ENCODE measurements around the gene DSC1. TPM values are rescaled to one million over a fixed set of nuclear protein-coding genes. Genes with fewer than 3 reads are reported as not detected.
"Not testable (repeated sequence)": the region's sequence is repeated elsewhere in the genome, so short reads cannot be mapped to it uniquely, and the experiment has no call there.

Gene DSC1
- total RNA-seq, 4 donors from 2014 or later = not detected

- H3K27me3 ChIP-seq = no peaks in the 10 kb centered on the region
- intact Hi-C loops (cut with DNase I; ENCODE audit: low total_unique reads) (no loop called here), in situ Hi-C loops (cut with MboI; ENCODE audit: low pct_ligation_motif_present in 1 of 4, low pct_unique_long_range_greater_than_20kb in 1 of 4, low sequenced_read_pairs in 3 of 4) (no loop called here)
- no peaks in the 10 kb centered on the region for H3K36me3 ChIP-seq
- WGBS, 2 donors (ENCODE audit: low coverage in 1 of 2) = 50 to 69% methylated on average over 1 of the region's 1 CpG
- TF ChIP-seq POLR2A (IDR thresholded peaks at IDR 0.05) = no peak
- no peak for TF ChIP-seq EP300 (IDR thresholded peaks at IDR 0.05; ENCODE audit: low read depth)
- no peak for TF ChIP-seq CTCF (IDR thresholded peaks at IDR 0.05)
- no peak for TF ChIP-seq POLR2AphosphoS5 (IDR thresholded peaks at IDR 0.05)
- H3K27ac ChIP-seq = no peak overlapping the region
- no peak overlapping the region for H3K4me3 ChIP-seq
- H3K4me1 ChIP-seq = no peaks in the 10 kb centered on the region
- DNase-seq = no peak
- H3K9me3 ChIP-seq = no peaks in the 10 kb centered on the region
Measured at GRCh38 chr18:31138709-31139108, 23.9 kb downstream of the DSC1 start.

GRCh38 chr18:31134988-31135529 is 27.6 kb downstream of the DSC1 start:
- Histone ChIP-seq H3K4me1 (no peaks in the 10 kb centered on the region), H3K27ac (no peak overlapping the region), H3K9me3 (no peaks in the 10 kb centered on the region), H3K36me3 (no peaks in the 10 kb centered on the region), H3K27me3 (no peaks in the 10 kb centered on the region), H3K4me3 (no peak overlapping the region)
- intact Hi-C loops (cut with DNase I; ENCODE audit: low total_unique reads) (no loop called here), in situ Hi-C loops (cut with MboI; ENCODE audit: low pct_ligation_motif_present in 1 of 4, low pct_unique_long_range_greater_than_20kb in 1 of 4, low sequenced_read_pairs in 3 of 4) (no loop called here)
- TF ChIP-seq EP300 (IDR thresholded peaks at IDR 0.05; ENCODE audit: low read depth) (no peak), POLR2AphosphoS5 (IDR thresholded peaks at IDR 0.05) (no peak), POLR2A (IDR thresholded peaks at IDR 0.05) (no peak), CTCF (IDR thresholded peaks at IDR 0.05) (no peak)
- 82 to 84% methylated on average over 4 of the region's 4 CpGs for WGBS, 2 donors (ENCODE audit: low coverage in 1 of 2)
- DNase-seq = no peak

GRCh38 chr18:31129398-31130115 is 33.1 kb downstream of the DSC1 start:
- Histone ChIP-seq H3K4me3 (no peak overlapping the region), H3K36me3 (no peaks in the 10 kb centered on the region), H3K27me3 (no peaks in the 10 kb centered on the region), H3K9me3 (no peaks in the 10 kb centered on the region), H3K27ac (no peak overlapping the region), H3K4me1 (no peaks in the 10 kb centered on the region)
- TF ChIP-seq POLR2AphosphoS5 (IDR thresholded peaks at IDR 0.05) = no peak
- TF ChIP-seq EP300 (IDR thresholded peaks at IDR 0.05; ENCODE audit: low read depth) = no peak
- no peak for TF ChIP-seq POLR2A (IDR thresholded peaks at IDR 0.05)
- in situ Hi-C loops (cut with MboI; ENCODE audit: low pct_ligation_motif_present in 1 of 4, low pct_unique_long_range_greater_than_20kb in 1 of 4, low sequenced_read_pairs in 3 of 4) (no loop called here), intact Hi-C loops (cut with DNase I; ENCODE audit: low total_unique reads) (no loop called here)
- DNase-seq = no peak
- WGBS, 2 donors (ENCODE audit: low coverage in 1 of 2) = 43 to 59% methylated on average over 1 of the region's 1 CpG

GRCh38 chr18:31125878-31126277 is 36.8 kb downstream of the DSC1 start:
- intact Hi-C loops (cut with DNase I; ENCODE audit: low total_unique reads) = no loop called here
- 74 to 83% methylated on average over 1 of the region's 1 CpG for WGBS, 2 donors (ENCODE audit: low coverage in 1 of 2)
- in situ Hi-C loops (cut with MboI; ENCODE audit: low pct_ligation_motif_present in 1 of 4, low pct_unique_long_range_greater_than_20kb in 1 of 4, low sequenced_read_pairs in 3 of 4) = no loop called here

GRCh38 chr18:31123125-31123524 is 39.5 kb downstream of the DSC1 start:
- H3K4me3 ChIP-seq; H3K9me3 ChIP-seq; H3K36me3 ChIP-seq; H3K27ac ChIP-seq; H3K27me3 ChIP-seq; H3K4me1 ChIP-seq; in situ Hi-C loops (cut with MboI; ENCODE audit: low pct_ligation_motif_present in 1 of 4, low pct_unique_long_range_greater_than_20kb in 1 of 4, low sequenced_read_pairs in 3 of 4); intact Hi-C loops (cut with DNase I; ENCODE audit: low total_unique reads); DNase-seq: not testable (repeated sequence)
- WGBS, 2 donors (ENCODE audit: low coverage in 1 of 2) = 64 to 78% methylated on average over 1 to 2 of the region's 2 CpGs

More at GRCh38 chr18:31125878-31126277, 36.8 kb downstream of the DSC1 start:
- Histone ChIP-seq H3K36me3 (no peaks in the 10 kb centered on the region), H3K27me3 (no peaks in the 10 kb centered on the region), H3K27ac (no peak overlapping the region), H3K9me3 (no peaks in the 10 kb centered on the region), H3K4me1 (no peaks in the 10 kb centered on the region), H3K4me3 (no peak overlapping the region)
- TF ChIP-seq CTCF (IDR thresholded peaks at IDR 0.05) (no peak), EP300 (IDR thresholded peaks at IDR 0.05; ENCODE audit: low read depth) (no peak), POLR2AphosphoS5 (IDR thresholded peaks at IDR 0.05) (no peak)
- no peak for DNase-seq

Measured in transverse colon (tissue), 4 donors.